GM12878 (cell line): ENCODE results near the gene S100P. TPM values are rescaled to one million over a fixed set of nuclear protein-coding genes. Genes with fewer than 3 reads are reported as not detected.

Source experiments
- HSF1 ChIP-seq: fragments of 150-350 bp; IDR thresholded peaks from 2 replicates; pipeline ENCODE4 v1.6.1; 2014; ENCODE audit warnings: mild to moderate bottlenecking, low read depth, low read length
- IKZF2 ChIP-seq, 2 experiments: fragments of 450-650 bp; IDR thresholded peaks; 2 replicates each; pipeline ENCODE4 v1.6.1; 2017; ENCODE audit warnings: mild to moderate bottlenecking in 2 of 2, moderate library complexity in 2 of 2
- polyA plus RNA-seq, 11 experiments: library from polyadenylated mRNA; depleted of rRNA in 4 of 11; unstranded in 6 of 11; stranded (reverse) in 5 of 11; fragments of >200 nt; fragmentation: Nextera tagmentation in 4 of 11; fragmentation: Illumina TruSeq in 1 of 11; extraction: Ambion mirVana in 4 of 11; extraction: Trizol in 1 of 11; gene quantifications; 1 replicate in 1 of 11; 2 replicates in 10 of 11; pipeline versions ENCODE4 v1.2.1 to v1.2.3, GENCODE V29; 2011 to 2016; ENCODE audit warnings: inconsistent platforms in 2 of 11, missing spikeins in 2 of 11, low read depth in 1 of 11
- total RNA-seq, 4 experiments: library from RNA; depleted of rRNA in 3 of 4; stranded (reverse); fragments of >200 nt in 3 of 4; fragmentation: Illumina TruSeq in 1 of 4; extraction: Trizol in 1 of 4; gene quantifications; 2 replicates each; pipeline versions ENCODE4 v1.2.1 to v1.2.3, GENCODE V29; 2013 to 2021
- TF ChIP-seq, protein P1 (sequence below): fragments of 450-650 bp; IDR thresholded peaks from 2 replicates; pipeline ENCODE4 v1.6.1; 2017; ENCODE audit warnings: mild to moderate bottlenecking, moderate library complexity

The S100P gene
- total and polyA plus RNA-seq, 10 of the 15 experiments (the other 5 are each of a cell fraction or from before 2014, with no cell fraction given), result 0.90 TPM; not detected in 9

GRCh38 chr4:6693231-6694176, at the start of gene S100P (continued):
- TF ChIP-seq, protein P1, sequence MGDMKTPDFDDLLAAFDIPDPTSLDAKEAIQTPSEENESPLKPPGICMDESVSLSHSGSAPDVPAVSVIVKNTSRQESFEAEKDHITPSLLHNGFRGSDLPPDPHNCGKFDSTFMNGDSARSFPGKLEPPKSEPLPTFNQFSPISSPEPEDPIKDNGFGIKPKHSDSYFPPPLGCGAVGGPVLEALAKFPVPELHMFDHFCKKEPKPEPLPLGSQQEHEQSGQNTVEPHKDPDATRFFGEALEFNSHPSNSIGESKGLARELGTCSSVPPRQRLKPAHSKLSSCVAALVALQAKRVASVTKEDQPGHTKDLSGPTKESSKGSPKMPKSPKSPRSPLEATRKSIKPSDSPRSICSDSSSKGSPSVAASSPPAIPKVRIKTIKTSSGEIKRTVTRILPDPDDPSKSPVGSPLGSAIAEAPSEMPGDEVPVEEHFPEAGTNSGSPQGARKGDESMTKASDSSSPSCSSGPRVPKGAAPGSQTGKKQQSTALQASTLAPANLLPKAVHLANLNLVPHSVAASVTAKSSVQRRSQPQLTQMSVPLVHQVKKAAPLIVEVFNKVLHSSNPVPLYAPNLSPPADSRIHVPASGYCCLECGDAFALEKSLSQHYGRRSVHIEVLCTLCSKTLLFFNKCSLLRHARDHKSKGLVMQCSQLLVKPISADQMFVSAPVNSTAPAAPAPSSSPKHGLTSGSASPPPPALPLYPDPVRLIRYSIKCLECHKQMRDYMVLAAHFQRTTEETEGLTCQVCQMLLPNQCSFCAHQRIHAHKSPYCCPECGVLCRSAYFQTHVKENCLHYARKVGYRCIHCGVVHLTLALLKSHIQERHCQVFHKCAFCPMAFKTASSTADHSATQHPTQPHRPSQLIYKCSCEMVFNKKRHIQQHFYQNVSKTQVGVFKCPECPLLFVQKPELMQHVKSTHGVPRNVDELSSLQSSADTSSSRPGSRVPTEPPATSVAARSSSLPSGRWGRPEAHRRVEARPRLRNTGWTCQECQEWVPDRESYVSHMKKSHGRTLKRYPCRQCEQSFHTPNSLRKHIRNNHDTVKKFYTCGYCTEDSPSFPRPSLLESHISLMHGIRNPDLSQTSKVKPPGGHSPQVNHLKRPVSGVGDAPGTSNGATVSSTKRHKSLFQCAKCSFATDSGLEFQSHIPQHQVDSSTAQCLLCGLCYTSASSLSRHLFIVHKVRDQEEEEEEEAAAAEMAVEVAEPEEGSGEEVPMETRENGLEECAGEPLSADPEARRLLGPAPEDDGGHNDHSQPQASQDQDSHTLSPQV, result no peak
- TF ChIP-seq IKZF2 (IDR thresholded peaks at IDR 0.05) (no peak), HSF1 (no peak)
